Neuronal stem cell (in vitro differentiated cells): ENCODE measurements around the gene POLR2H.
A peak's percentile ranks its signal among the peaks of the same experiment; 100 is the strongest.

Source experiments
- DNase-seq: peaks from one replicate; pipeline ENCODE4 v3.0.0-alpha.2; 2013; ENCODE audit warnings: low spot score
- H2AFZ ChIP-seq: one replicate; pipeline ENCODE4 v1.6.1; 2013; ENCODE audit warnings: mild to moderate bottlenecking, low read length, inconsistent platforms
- H2AK5ac ChIP-seq: 2 replicates; pipeline ENCODE4 v1.6.1; 2013; ENCODE audit warnings: low read depth, mild to moderate bottlenecking, inconsistent platforms, low read length, moderate library complexity, mixed read lengths
- H2BK120ac ChIP-seq: 2 replicates; pipeline ENCODE4 v1.6.1; 2013; ENCODE audit warnings: low read depth, mild to moderate bottlenecking, inconsistent platforms, low read length, moderate library complexity, mixed read lengths
- H2BK12ac ChIP-seq: one replicate; pipeline ENCODE4 v1.6.1; 2013; ENCODE audit warnings: low read length, inconsistent platforms
- H2BK15ac ChIP-seq: 2 replicates; pipeline ENCODE4 v1.6.1; 2013; ENCODE audit warnings: mild to moderate bottlenecking, low read length, inconsistent platforms, mixed read lengths
- H2BK5ac ChIP-seq: one replicate; pipeline ENCODE4 v1.6.1; 2013; ENCODE audit warnings: inconsistent platforms, mild to moderate bottlenecking, low read length, moderate library complexity
- H3K14ac ChIP-seq: one replicate; pipeline ENCODE4 v1.6.1; 2013; ENCODE audit warnings: low read length, inconsistent platforms
- H3K18ac ChIP-seq: 2 replicates; pipeline ENCODE4 v1.6.1; 2013; ENCODE audit warnings: low read length, inconsistent platforms
- H3K23ac ChIP-seq: 2 replicates; pipeline ENCODE4 v1.6.1; 2013; ENCODE audit warnings: low read depth, mild to moderate bottlenecking, mixed read lengths, low read length, inconsistent platforms; ENCODE audit not compliant: poor library complexity
- H3K27ac ChIP-seq: replicated peaks from 3 replicates; pipeline ENCODE4 v1.5.1; 2013; ENCODE audit warnings: low read length, inconsistent platforms
- H3K27me3 ChIP-seq, 3 experiments: 2 replicates each; pipeline ENCODE4 v1.6.1; 2013; ENCODE audit warnings: low read length in 3 of 3, mild to moderate bottlenecking in 2 of 3, inconsistent platforms in 1 of 3, low read depth in 1 of 3, mixed read lengths in 1 of 3, moderate library complexity in 1 of 3; ENCODE audit not compliant: control insufficient read depth in 3 of 3, insufficient read depth in 3 of 3
- H3K36me3 ChIP-seq, 2 donors: replicated peaks in 1 of 2; 2 replicates each; pipeline ENCODE4 v1.6.1; 2013; ENCODE audit warnings: low read length in 2 of 2; ENCODE audit not compliant: control insufficient read depth in 2 of 2, insufficient read depth in 2 of 2
- H3K4ac ChIP-seq: 2 replicates; pipeline ENCODE4 v1.6.1; 2013; ENCODE audit warnings: inconsistent platforms, mild to moderate bottlenecking, low read length, moderate library complexity
- H3K4me1 ChIP-seq, 2 donors: 1 replicate in 1 of 2; 2 replicates in 1 of 2; pipeline ENCODE4 v1.6.1; 2013; ENCODE audit warnings: low read length in 2 of 2, low read depth in 1 of 2; ENCODE audit not compliant: control insufficient read depth in 2 of 2, insufficient read depth in 1 of 2
- H3K4me2 ChIP-seq: one replicate; pipeline ENCODE4 v1.6.1; 2013; ENCODE audit warnings: mild to moderate bottlenecking, low read length, inconsistent platforms; ENCODE audit not compliant: insufficient read depth, poor library complexity, severe bottlenecking
- H3K4me3 ChIP-seq, 2 donors: 2 replicates each; pipeline ENCODE4 v1.5.1; 2013; ENCODE audit warnings: low read length in 2 of 2, mild to moderate bottlenecking in 2 of 2, inconsistent platforms in 1 of 2, moderate library complexity in 1 of 2
- H3K79me1 ChIP-seq: one replicate; pipeline ENCODE4 v1.6.1; 2013; ENCODE audit warnings: low read depth, mild to moderate bottlenecking, inconsistent platforms, low read length, moderate library complexity
- H3K9ac ChIP-seq: one replicate; pipeline ENCODE4 v1.6.1; 2013; ENCODE audit warnings: mild to moderate bottlenecking, low read depth, low read length, inconsistent platforms; ENCODE audit not compliant: poor library complexity
- H3K9me3 ChIP-seq, 2 donors: replicated peaks in 1 of 2; 2 replicates each; pipeline versions ENCODE3 to v1.6.1; 2013; ENCODE audit warnings: low read length in 2 of 2, mild to moderate bottlenecking in 2 of 2, inconsistent platforms in 1 of 2, low read depth in 1 of 2, mixed read lengths in 1 of 2, moderate library complexity in 1 of 2; ENCODE audit not compliant: control insufficient read depth in 2 of 2, insufficient read depth in 1 of 2
- H4K8ac ChIP-seq: one replicate; pipeline ENCODE4 v1.6.1; 2013; ENCODE audit warnings: low read depth, mild to moderate bottlenecking, inconsistent platforms, low read length, moderate library complexity
- H4K91ac ChIP-seq: one replicate; pipeline ENCODE4 v1.6.1; 2013; ENCODE audit warnings: low read length, low read depth, mild to moderate bottlenecking, inconsistent platforms; ENCODE audit not compliant: poor library complexity
- WGBS, 2 donors: extraction: QIAGEN DNeasy Blood & Tissue Kit; methylation state at CpG; one replicate each; pipeline ENCODE4 v1.1.7; 2013; ENCODE audit warnings: missing lambda C conversion rate in 2 of 2, mixed read lengths in 1 of 2; ENCODE audit not compliant: insufficient read length in 2 of 2, insufficient replicate concordance in 1 of 2; ENCODE audit errors: extremely low coverage in 2 of 2; 5-methylcytosine and 5-hydroxymethylcytosine counted together

POLR2H gene

DNA sequence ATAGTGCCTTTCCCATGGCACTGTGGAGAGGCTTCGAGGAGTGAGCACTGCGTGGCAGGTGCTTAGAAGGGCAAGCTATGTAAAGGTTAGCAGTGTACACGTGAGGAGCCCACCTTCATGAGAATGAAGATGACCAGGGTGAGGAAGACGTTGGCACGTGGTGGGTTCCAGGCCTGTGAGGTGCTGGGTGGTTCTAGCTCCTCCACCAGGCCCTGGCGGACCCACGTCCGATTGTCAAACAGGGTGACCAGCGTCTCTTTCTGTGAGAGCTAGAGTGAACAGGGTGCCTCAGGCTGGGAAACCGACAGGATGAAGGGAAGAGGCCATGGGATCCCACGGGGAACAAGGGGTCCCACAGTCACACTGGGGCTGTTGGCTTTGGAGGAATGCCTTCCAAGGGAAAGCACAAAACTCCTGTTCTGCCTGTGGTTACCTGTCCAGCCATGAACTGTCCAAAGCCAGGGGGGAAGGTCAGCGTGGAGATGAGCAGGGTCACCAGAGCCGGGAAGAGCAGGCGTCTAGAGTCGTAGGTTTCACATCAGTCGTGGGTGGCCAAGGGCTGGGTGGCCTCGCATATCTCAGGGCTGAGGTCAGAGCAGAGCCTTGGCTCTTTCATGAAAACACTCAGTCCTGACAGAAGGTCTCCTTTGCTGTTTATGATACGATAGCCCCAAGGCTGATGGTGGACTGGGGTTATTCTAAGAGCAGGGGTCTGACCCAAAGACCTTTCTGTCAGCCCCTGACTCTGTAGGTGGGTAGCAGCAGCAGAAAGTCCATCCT lies 6.1 kb upstream of the POLR2H start:
- H3K4me2 ChIP-seq = no peak overlapping the region
- peak overlapping the region; percentile 67 for H3K18ac ChIP-seq
- no peak overlapping the region for H2AFZ ChIP-seq
- H2AK5ac ChIP-seq = no peak overlapping the region
- no peak for DNase-seq
- H3K79me1 ChIP-seq = peaks cover 14% of the 10 kb centered on the region
- H3K27ac ChIP-seq = no peak overlapping the region
- peak overlapping the region; percentile 16 for H2BK5ac ChIP-seq
- no peak overlapping the region for H3K14ac ChIP-seq
- H3K4me1 ChIP-seq = peaks cover 13 to 25% of the 10 kb centered on the region in 2 donors
- no peaks in the 10 kb centered on the region for H3K27me3 ChIP-seq
- peaks cover 72 to 82% of the 10 kb centered on the region in 2 donors for H3K36me3 ChIP-seq
- no peak overlapping the region for H4K8ac ChIP-seq
- no peak overlapping the region for H2BK15ac ChIP-seq
- H2BK12ac ChIP-seq = no peak overlapping the region
- no peak overlapping the region for H3K23ac ChIP-seq
- no peaks in the 10 kb centered on the region for H3K9me3 ChIP-seq
- no peak overlapping the region for H3K4me3 ChIP-seq
- H3K9ac ChIP-seq = peak overlapping the region; percentile 54
- peak overlapping the region; percentile 0 for H2BK120ac ChIP-seq
- H3K4ac ChIP-seq = no peak overlapping the region
- no CpG with 5 or more reads among the region's 18 CpGs for WGBS, 2 donors
- no peak overlapping the region for H4K91ac ChIP-seq

DNA sequence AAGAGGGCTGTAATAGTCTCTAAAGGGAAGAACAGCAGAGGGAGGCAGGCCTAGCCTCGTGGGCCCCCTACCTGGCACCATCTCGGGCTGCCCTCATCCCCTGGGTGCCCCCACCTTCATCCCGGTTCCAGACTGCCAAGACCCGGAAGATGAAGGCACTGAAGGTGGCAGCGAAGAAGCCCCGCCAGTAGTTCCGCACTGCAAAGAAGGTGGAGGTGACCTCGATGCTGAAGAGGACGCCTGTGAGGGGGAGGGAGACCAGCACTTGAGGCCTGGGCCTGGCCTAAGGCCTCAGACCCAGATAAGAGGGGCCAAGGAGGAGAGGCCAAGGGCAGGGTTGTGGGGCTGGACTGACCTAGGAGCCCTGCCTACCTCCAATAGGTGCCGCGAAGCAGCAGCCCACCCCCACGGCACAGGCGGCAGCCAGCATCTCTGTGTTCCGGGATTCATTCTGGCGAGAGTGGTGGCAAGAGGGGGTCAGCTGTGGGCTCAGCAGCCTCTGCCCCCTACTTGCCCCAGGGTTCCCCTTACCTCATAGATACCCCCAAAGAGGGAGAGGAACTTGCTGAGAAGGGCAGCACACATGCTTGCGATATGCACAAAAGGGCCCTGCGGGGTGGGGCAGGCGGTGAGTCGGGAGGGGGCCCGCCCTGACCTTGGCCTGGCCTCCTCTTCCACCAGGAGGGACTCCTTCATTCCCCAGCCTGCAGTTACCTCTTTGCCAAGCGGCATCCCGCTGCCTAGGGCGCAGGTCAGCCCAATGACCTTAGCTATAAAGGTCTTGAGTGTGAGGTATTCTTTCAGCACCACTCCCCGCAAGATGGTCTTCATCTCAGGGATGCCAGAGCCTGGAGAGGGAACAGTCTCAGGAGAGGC lies 4.0 kb upstream of the POLR2H start:
- no peak overlapping the region for H3K23ac ChIP-seq
- H2AK5ac ChIP-seq = peak overlapping the region; percentile 99
- H3K4me3 ChIP-seq = no peak overlapping the region
- H3K4me1 ChIP-seq = peaks cover 13 to 23% of the 10 kb centered on the region in 2 donors
- H2BK12ac ChIP-seq = no peak overlapping the region
- no peak overlapping the region for H3K9ac ChIP-seq
- H4K91ac ChIP-seq = no peak overlapping the region
- H2BK120ac ChIP-seq = peak overlapping the region; percentile 31
- H3K14ac ChIP-seq = no peak overlapping the region
- no peak for DNase-seq
- no peak overlapping the region for H2AFZ ChIP-seq
- H4K8ac ChIP-seq = no peak overlapping the region
- no CpG with 5 or more reads among the region's 24 CpGs for WGBS, 2 donors
- H3K4me2 ChIP-seq = no peak overlapping the region
- no peak overlapping the region for H3K4ac ChIP-seq
- H3K18ac ChIP-seq = no peak overlapping the region
- H3K79me1 ChIP-seq = peaks cover 23% of the 10 kb centered on the region
- no peaks in the 10 kb centered on the region for H3K9me3 ChIP-seq
- no peaks in the 10 kb centered on the region for H3K27me3 ChIP-seq
- H2BK15ac ChIP-seq = no peak overlapping the region
- H3K36me3 ChIP-seq = peaks cover 58 to 62% of the 10 kb centered on the region in 2 donors
- H3K27ac ChIP-seq = no peak overlapping the region
- H2BK5ac ChIP-seq = no peak overlapping the region

DNA sequence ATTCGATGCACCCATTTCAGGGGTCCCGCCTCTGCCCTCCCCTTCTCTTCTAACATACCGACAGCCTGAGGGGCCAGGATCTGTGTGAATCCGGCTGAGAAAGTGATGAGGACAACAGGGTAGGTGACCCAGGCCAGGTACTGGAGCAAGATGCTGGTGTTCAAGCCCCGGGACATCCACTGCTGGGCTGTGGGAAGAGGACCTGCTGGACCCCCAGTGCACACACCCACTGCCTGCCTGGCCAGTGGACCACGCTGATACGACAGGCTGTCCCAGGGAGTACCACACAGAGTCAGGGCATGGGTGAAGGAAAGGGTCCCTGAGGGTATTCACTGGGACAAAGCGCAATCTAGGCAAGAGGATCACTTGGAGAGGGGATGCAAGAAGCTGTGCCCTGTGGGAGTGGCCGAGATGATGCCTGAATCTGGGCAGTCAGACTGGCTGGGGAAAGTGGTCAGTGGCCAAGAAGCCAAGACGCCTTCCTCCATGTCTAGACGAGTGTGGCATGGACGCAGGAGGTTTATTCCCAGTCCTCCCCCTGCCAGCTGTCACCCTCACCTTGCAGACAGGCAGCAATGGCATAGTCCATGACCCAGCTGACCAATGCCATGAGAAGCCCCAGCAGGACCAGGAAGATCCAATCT lies 3.3 kb upstream of the POLR2H start:
- H3K18ac ChIP-seq = peak overlapping the region; percentile 9
- DNase-seq = no peak
- H3K9ac ChIP-seq = no peak overlapping the region
- no peak overlapping the region for H3K14ac ChIP-seq
- H3K36me3 ChIP-seq = peaks cover 51 to 54% of the 10 kb centered on the region in 2 donors
- H3K79me1 ChIP-seq = peaks cover 23% of the 10 kb centered on the region
- no peak overlapping the region for H4K91ac ChIP-seq
- H3K4me2 ChIP-seq = no peak overlapping the region
- WGBS, 2 donors = no CpG with 5 or more reads among the region's 12 CpGs
- no peaks in the 10 kb centered on the region for H3K9me3 ChIP-seq
- peak overlapping the region; percentile 99 for H2AK5ac ChIP-seq
- H2AFZ ChIP-seq = no peak overlapping the region
- no peak overlapping the region for H2BK15ac ChIP-seq
- no peak overlapping the region for H4K8ac ChIP-seq
- no peak overlapping the region for H3K4me3 ChIP-seq
- no peak overlapping the region for H2BK5ac ChIP-seq
- no peak overlapping the region for H3K27ac ChIP-seq
- H2BK12ac ChIP-seq = peak overlapping the region; percentile 4
- H2BK120ac ChIP-seq = peak overlapping the region; percentile 31
- no peak overlapping the region for H3K4ac ChIP-seq
- peak overlapping the region; percentile 21 for H3K23ac ChIP-seq
- peaks cover 13 to 23% of the 10 kb centered on the region in 2 donors for H3K4me1 ChIP-seq
- no peaks in the 10 kb centered on the region for H3K27me3 ChIP-seq
